CD1c-positive myeloid dendritic cell (primary cell): ENCODE data around the gene NRIP1.
A peak's percentile ranks its signal among the peaks of the same experiment; 100 is the strongest.

Source experiments
- DNase-seq: peaks from one replicate; pipeline ENCODE4 v3.0.0-alpha.2; 2016; ENCODE audit errors: extremely low spot score

NRIP1 gene

GRCh38 chr21:15063814-15064575 lies 805 bp downstream of the NRIP1 start:
- DNase-seq = peak; percentile 28

GRCh38 chr21:15063081-15063813 lies 1.6 kb downstream of the NRIP1 start:
- no peak for DNase-seq

GRCh38 chr21:15062606-15062965 lies 2.2 kb downstream of the NRIP1 start:
- DNase-seq = peak; percentile 18

GRCh38 chr21:15061747-15062605 lies 2.8 kb downstream of the NRIP1 start:
- no peak for DNase-seq

GRCh38 chr21:15061279-15061678 lies 3.5 kb downstream of the NRIP1 start:
- peak; percentile 31 for DNase-seq

- DNase-seq = no peak
Measured at GRCh38 chr21:15060543-15061175, 4.1 kb downstream of the NRIP1 start.

GRCh38 chr21:15059397-15059796 lies 5.4 kb downstream of the NRIP1 start:
- no peak for DNase-seq

GRCh38 chr21:15058854-15059263 lies 5.9 kb downstream of the NRIP1 start:
- DNase-seq = no peak

GRCh38 chr21:15057285-15057684 lies 7.5 kb downstream of the NRIP1 start:
- no peak for DNase-seq

GRCh38 chr21:15054606-15055239 lies 10.1 kb downstream of the NRIP1 start:
- no peak for DNase-seq

- no peak for DNase-seq
Measured at GRCh38 chr21:15054089-15054488, 10.7 kb downstream of the NRIP1 start.

- no peak for DNase-seq
Measured at GRCh38 chr21:15053500-15053899, 11.3 kb downstream of the NRIP1 start.

GRCh38 chr21:15052459-15052763 lies 12.4 kb downstream of the NRIP1 start:
- DNase-seq = no peak

GRCh38 chr21:15051644-15052458 lies 12.9 kb downstream of the NRIP1 start:
- DNase-seq = no peak

GRCh38 chr21:15050568-15051377 lies 14.0 kb downstream of the NRIP1 start:
- no peak for DNase-seq

- DNase-seq = no peak
Measured at GRCh38 chr21:15045017-15045416, 19.8 kb downstream of the NRIP1 start.

- DNase-seq = no peak
Measured at GRCh38 chr21:15042531-15042930, 22.3 kb downstream of the NRIP1 start.

GRCh38 chr21:15039607-15040299 lies 25.0 kb downstream of the NRIP1 start:
- no peak for DNase-seq

- no peak for DNase-seq
Measured at GRCh38 chr21:15037900-15038293, 26.9 kb downstream of the NRIP1 start.
